Parathyroid adenoma (tissue), 2 donors: ENCODE results near the gene NRDE2.
A peak's percentile ranks its signal among the peaks of the same experiment; 100 is the strongest.

Experiments
- H2AFZ ChIP-seq: fragments of 300-600 bp; sonication (generic); one replicate; pipeline ENCODE4 v1.7.0; 2017; ENCODE audit warnings: antibody characterized with exemption, mild to moderate bottlenecking
- H3K27ac ChIP-seq: fragments of 300-600 bp; sonication (generic); one replicate; pipeline ENCODE4 v1.7.0; 2017
- H3K27me3 ChIP-seq: fragments of 300-600 bp; sonication (generic); one replicate; pipeline ENCODE4 v1.7.0; 2017; ENCODE audit warnings: low read length; ENCODE audit not compliant: control insufficient read depth, insufficient read depth
- H3K36me3 ChIP-seq: fragments of 300-600 bp; sonication (generic); one replicate; pipeline ENCODE4 v1.7.0; 2017; ENCODE audit warnings: low read length; ENCODE audit not compliant: control insufficient read depth, insufficient read depth
- H3K4me1 ChIP-seq: fragments of 300-600 bp; sonication (generic); one replicate; pipeline ENCODE4 v1.7.0; 2017; ENCODE audit warnings: control low read depth
- H3K4me2 ChIP-seq: fragments of 300-600 bp; sonication (generic); one replicate; pipeline ENCODE4 v1.7.0; 2017; ENCODE audit warnings: low read length
- H3K4me3 ChIP-seq: fragments of 300-600 bp; sonication (generic); one replicate; pipeline ENCODE4 v1.7.0; 2017; ENCODE audit warnings: low read depth, low read length
- H3K79me2 ChIP-seq: fragments of 300-600 bp; sonication (generic); one replicate; pipeline ENCODE4 v1.7.0; 2017; ENCODE audit warnings: control low read depth
- H3K9ac ChIP-seq: fragments of 300-600 bp; sonication (generic); one replicate; pipeline ENCODE4 v1.7.0; 2017; ENCODE audit warnings: mild to moderate bottlenecking
- H3K9me3 ChIP-seq: fragments of 300-600 bp; sonication (generic); one replicate; pipeline ENCODE4 v1.7.0; 2017; ENCODE audit warnings: low read length; ENCODE audit not compliant: control insufficient read depth
- CTCF ChIP-seq: fragments of 300-600 bp; sonication (generic); IDR thresholded peaks from one replicate; pipeline ENCODE4 v1.7.0; 2017; ENCODE audit warnings: antibody characterized with exemption, mild to moderate bottlenecking
- donor health status: primary hyperparathyroidism.

The NRDE2 gene

GRCh38 chr14:90277581-90278198, 54.1 kb downstream of the NRDE2 start:
- Histone ChIP-seq H3K4me1 (peaks cover 4% of the 10 kb centered on the region), H3K27ac (no peak overlapping the region), H3K4me2 (no peak overlapping the region), H3K36me3 (no peaks in the 10 kb centered on the region), H3K4me3 (no peak overlapping the region), H2AFZ (no peak overlapping the region), H3K79me2 (peaks cover 7% of the 10 kb centered on the region), H3K27me3 (no peaks in the 10 kb centered on the region), H3K9ac (no peak overlapping the region), H3K9me3 (no peaks in the 10 kb centered on the region)
- no peak for TF ChIP-seq CTCF

GRCh38 chr14:90276646-90277367, 54.9 kb downstream of the NRDE2 start:
- peaks cover 4% of the 10 kb centered on the region for H3K4me1 ChIP-seq
- H2AFZ ChIP-seq, result no peak overlapping the region
- H3K27ac ChIP-seq, result no peak overlapping the region
- no peak overlapping the region for H3K4me3 ChIP-seq
- H3K36me3 ChIP-seq, result no peaks in the 10 kb centered on the region
- H3K27me3 ChIP-seq, result no peaks in the 10 kb centered on the region
- H3K9ac ChIP-seq, result no peak overlapping the region
- no peak overlapping the region for H3K4me2 ChIP-seq
- H3K79me2 ChIP-seq, result peaks cover 3% of the 10 kb centered on the region
- H3K9me3 ChIP-seq, result no peaks in the 10 kb centered on the region
- no peak for TF ChIP-seq CTCF

GRCh38 chr14:90275820-90276219, 55.9 kb downstream of the NRDE2 start:
- Histone ChIP-seq H3K27me3 (no peaks in the 10 kb centered on the region), H3K4me2 (no peak overlapping the region), H2AFZ (no peak overlapping the region), H3K79me2 (peaks cover 3% of the 10 kb centered on the region), H3K9ac (no peak overlapping the region), H3K27ac (no peak overlapping the region), H3K4me1 (peaks cover 4% of the 10 kb centered on the region), H3K4me3 (no peak overlapping the region), H3K9me3 (no peaks in the 10 kb centered on the region), H3K36me3 (no peaks in the 10 kb centered on the region)
- TF ChIP-seq CTCF, result no peak

GRCh38 chr14:90275458-90275814, 56.3 kb downstream of the NRDE2 start:
- Histone ChIP-seq H2AFZ (no peak overlapping the region), H3K27ac (peak overlapping the region; percentile 36), H3K4me2 (no peak overlapping the region), H3K9me3 (no peaks in the 10 kb centered on the region), H3K27me3 (no peaks in the 10 kb centered on the region), H3K79me2 (peaks cover 3% of the 10 kb centered on the region), H3K9ac (no peak overlapping the region), H3K4me3 (no peak overlapping the region), H3K36me3 (no peaks in the 10 kb centered on the region), H3K4me1 (peaks cover 4% of the 10 kb centered on the region)
- no peak for TF ChIP-seq CTCF
